Fibroblast of mammary gland (primary cell): ENCODE data around the gene CHMP6.

ENCODE experiments used
- DNase-seq: peaks from one replicate; pipeline ENCODE4 v3.0.0-alpha.2; 2010; ENCODE audit warnings: low read depth
- H3K4me3 ChIP-seq: 2 replicates; pipeline ENCODE4 v1.5.1; 2011; ENCODE audit warnings: low read depth, mild to moderate bottlenecking, low read length, moderate library complexity; ENCODE audit not compliant: control insufficient read depth
- TF ChIP-seq, protein P1 (sequence below): conservative IDR thresholded peaks from 2 replicates; pipeline ENCODE4 v1.5.1; 2011; ENCODE audit warnings: low read depth, low read length, inconsistent platforms; ENCODE audit not compliant: control insufficient read depth, insufficient read depth

The CHMP6 gene

DNA sequence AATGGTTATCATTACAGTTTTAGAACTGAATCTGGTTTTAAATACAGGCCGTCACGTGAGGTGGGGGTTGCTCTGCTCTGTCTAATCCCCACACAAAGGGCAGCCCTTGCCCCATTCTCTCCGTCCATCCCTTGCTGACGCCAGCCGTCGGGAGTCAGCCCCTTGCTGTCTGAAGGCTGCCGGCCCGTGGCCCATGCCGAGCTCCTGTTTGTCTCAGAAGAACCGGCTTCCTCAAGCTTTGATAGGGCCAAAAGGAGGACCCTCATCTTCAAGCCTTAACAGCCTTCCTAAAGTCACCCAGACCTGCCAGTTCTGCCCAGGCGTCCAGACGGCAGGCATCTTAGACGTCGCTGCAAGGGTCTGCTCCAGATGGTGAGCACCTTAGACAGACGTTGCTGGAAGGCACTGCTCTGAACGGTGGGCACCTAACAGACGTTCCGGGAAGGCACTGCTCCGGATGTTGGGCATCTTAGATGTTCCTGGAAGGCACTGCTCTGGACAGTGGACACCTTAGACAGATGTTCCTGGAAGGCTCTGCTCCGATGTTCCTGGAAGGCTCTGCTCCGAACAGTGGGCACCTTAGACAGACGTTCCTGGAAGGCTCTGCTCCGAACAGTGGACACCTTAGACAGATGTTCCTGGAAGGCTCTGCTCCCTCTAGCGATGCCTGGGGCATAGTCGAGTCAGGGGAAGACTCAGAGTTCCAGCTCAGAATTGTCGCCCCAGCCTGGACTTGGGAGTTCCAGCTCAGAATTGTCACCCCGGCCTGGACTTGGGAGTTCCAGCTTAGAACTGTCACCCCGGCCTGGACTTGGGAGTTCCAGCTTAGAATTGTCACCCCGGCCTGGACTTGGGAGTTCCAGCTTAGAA, 35.1 kb upstream of the CHMP6 start:
- TF ChIP-seq, protein P1, sequence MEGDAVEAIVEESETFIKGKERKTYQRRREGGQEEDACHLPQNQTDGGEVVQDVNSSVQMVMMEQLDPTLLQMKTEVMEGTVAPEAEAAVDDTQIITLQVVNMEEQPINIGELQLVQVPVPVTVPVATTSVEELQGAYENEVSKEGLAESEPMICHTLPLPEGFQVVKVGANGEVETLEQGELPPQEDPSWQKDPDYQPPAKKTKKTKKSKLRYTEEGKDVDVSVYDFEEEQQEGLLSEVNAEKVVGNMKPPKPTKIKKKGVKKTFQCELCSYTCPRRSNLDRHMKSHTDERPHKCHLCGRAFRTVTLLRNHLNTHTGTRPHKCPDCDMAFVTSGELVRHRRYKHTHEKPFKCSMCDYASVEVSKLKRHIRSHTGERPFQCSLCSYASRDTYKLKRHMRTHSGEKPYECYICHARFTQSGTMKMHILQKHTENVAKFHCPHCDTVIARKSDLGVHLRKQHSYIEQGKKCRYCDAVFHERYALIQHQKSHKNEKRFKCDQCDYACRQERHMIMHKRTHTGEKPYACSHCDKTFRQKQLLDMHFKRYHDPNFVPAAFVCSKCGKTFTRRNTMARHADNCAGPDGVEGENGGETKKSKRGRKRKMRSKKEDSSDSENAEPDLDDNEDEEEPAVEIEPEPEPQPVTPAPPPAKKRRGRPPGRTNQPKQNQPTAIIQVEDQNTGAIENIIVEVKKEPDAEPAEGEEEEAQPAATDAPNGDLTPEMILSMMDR, result no peak
- no peak for DNase-seq

DNA sequence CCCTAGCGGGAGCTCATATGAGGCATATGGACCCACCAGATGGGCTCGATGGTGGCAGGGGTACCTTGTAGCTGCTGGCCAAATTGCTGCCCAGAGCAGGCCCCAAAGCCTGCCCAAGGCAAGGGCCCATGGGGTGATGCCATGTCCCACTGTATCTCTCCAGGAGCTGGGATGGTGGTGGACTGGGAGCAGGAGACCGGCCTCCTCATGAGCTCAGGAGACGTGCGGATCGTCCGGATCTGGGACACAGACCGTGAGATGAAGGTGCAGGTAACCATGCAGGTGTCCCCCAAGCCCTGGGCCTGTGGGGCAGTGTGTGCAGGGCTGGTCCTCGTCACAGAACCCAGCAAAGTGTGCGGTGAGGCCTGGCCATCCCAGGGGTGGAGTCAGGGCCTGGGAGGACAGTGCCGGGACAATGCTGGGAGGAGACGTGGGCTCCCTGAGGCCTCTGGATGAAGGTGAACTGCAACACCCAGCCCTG, 34.1 kb upstream of the CHMP6 start:
- no peak overlapping the region for H3K4me3 ChIP-seq
- DNase-seq, result no peak
- TF ChIP-seq, protein P1, result no peak

More for the DNA sequence above, 35.1 kb upstream of the CHMP6 start:
- no peak overlapping the region for H3K4me3 ChIP-seq

DNA sequence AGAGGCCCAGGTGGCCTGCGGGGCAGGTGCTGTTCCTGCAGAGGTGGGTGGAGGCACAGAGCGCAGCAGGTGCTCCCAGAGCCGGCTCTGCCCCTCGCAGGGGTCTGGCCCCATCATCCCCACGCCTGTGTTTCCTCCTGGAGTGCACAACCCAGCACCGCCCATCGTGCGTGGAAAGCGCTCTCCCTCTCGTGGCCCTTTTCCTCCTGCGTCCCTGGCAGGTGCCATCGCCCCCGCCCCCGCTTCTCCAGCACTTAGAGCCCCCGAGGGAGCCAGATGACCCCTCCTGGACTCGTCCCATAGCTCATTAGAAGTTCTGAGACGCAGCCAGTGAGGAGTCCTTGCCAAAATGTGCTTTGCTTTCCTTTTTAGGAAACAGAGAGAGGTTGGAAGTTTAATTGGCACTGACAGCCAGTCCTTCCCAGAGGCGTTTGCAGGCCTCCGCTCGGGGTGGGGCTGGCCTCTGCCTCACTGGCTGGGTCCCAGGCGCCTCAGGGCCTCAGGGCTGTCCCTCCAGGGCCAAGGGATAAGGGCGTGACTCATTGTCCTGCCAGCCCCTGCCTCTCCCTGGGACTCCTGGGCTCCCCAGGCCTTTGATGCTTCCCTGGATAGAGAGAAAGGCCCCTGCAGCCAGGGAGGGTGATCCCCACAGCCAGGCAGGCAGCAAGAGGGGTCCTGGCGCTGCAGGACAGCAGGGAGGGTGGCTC, 32.2 kb upstream of the CHMP6 start:
- H3K4me3 ChIP-seq, result no peak overlapping the region
- peak; percentile 41 for DNase-seq
- TF ChIP-seq, protein P1, result no peak

DNA sequence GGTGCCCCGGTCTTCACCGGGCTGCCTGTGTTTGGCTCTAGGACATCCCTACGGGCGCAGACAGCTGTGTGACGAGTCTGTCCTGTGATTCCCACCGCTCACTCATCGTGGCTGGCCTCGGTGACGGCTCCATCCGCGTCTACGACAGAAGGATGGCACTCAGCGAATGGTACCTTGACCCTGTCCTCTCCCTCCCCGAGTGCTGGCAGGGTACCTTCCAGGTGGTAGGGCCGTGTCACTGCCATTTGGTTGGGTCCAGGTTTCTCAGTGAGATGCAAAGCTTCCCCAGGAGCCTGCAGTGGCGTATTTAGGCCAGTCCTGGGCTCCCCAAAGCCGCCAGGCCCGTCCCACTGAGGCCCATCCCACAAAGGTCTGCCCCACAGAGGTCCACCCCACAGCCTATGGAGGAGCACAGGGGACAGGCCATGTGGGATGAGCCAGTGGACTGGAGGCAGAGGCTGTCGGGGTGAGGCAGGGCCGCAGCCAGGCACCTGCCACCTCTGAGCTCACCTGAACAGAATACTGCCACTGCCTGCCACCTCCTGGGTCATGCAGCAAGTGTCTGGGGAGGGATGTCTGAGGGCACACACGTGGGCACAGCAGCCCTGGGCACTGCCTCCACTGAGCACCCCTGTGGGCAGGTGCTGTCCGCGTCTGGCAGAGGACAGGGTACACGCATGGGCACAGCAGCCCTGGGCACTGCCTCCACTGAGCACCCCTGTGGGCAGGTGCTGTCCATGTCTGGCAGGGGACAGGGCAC, 31.4 kb upstream of the CHMP6 start:
- TF ChIP-seq, protein P1, result no peak
- no peak overlapping the region for H3K4me3 ChIP-seq
- DNase-seq, result no peak

DNA sequence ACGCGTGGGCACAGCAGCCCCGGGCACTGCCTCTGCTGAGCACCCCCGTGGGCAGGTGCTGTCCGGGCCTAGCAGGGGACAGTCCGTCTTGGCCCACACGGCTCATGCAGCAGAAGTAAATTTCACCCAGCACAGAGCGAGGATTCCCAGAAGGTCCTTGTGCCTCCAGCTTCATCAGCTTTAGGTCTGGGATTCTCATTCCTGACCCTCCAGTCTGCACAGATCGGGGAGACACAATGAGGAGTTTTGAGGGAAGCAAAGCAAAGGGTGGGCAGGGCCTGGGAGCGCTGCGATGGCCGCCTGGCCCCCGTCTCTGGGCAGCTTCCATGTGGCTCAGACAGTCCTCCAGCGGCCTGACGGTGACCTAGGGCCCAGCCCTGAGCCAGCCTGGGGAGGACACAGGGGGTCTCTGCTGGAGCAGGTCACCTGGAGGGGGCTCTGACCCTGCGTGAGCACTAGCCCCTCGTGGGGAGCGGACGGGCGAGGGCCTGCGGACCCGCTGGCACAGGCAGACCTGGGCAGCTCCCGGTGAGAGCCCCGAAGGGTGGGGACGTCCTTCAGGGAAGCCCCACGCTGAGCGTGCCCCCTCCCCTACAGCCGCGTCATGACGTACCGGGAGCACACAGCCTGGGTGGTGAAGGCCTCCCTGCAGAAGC, 30.7 kb upstream of the CHMP6 start:
- DNase-seq, result no peak
- TF ChIP-seq, protein P1, result no peak
- H3K4me3 ChIP-seq, result no peak overlapping the region
